Hepatocyte (in vitro differentiated cells): ENCODE data around the gene NHSL2. TPM values are rescaled to one million over a fixed set of nuclear protein-coding genes. Genes with fewer than 3 reads are reported as not detected.

Experiments
- DNase-seq: peaks from one replicate; pipeline ENCODE4 v3.0.0-alpha.2; 2016; ENCODE audit warnings: low spot score
- H2AFZ ChIP-seq: fragments of 200-600 bp; sonication (generic); 2 replicates; pipeline ENCODE4 v1.6.0; 2016; ENCODE audit warnings: antibody characterized with exemption, mild to moderate bottlenecking
- H3K27ac ChIP-seq: fragments of 200-600 bp; sonication (generic); 2 replicates; pipeline ENCODE4 v1.5.1; 2016; ENCODE audit warnings: mild to moderate bottlenecking
- H3K27me3 ChIP-seq: fragments of 200-600 bp; sonication (generic); 2 replicates; pipeline ENCODE4 v1.6.1; 2016
- H3K36me3 ChIP-seq: fragments of 200-600 bp; sonication (generic); replicated peaks from 2 replicates; pipeline ENCODE4 v1.5.1; 2016; ENCODE audit warnings: low read depth; ENCODE audit not compliant: insufficient read depth
- H3K4me1 ChIP-seq: fragments of 200-600 bp; sonication (generic); 2 replicates; pipeline ENCODE4 v1.5.1; 2016; ENCODE audit warnings: mild to moderate bottlenecking, moderate library complexity; ENCODE audit not compliant: insufficient read depth
- H3K4me2 ChIP-seq: fragments of 200-600 bp; sonication (generic); 2 replicates; pipeline ENCODE4 v1.6.0; 2016
- H3K4me3 ChIP-seq: fragments of 200-600 bp; sonication (generic); 2 replicates; pipeline ENCODE4 v1.5.1; 2016; ENCODE audit warnings: mild to moderate bottlenecking
- H3K79me2 ChIP-seq: fragments of 200-600 bp; sonication (generic); 2 replicates; pipeline ENCODE4 v1.6.0; 2017; ENCODE audit warnings: mild to moderate bottlenecking
- H3K9me2 ChIP-seq: fragments of 200-600 bp; sonication (generic); replicated peaks from 2 replicates; pipeline ENCODE4 v1.6.0; 2017; ENCODE audit warnings: mild to moderate bottlenecking; ENCODE audit not compliant: insufficient read depth
- H3K9me3 ChIP-seq: fragments of 200-600 bp; sonication (generic); 2 replicates; pipeline ENCODE4 v1.5.1; 2016; ENCODE audit warnings: low read depth, mild to moderate bottlenecking
- H4K20me1 ChIP-seq: fragments of 200-600 bp; sonication (generic); 2 replicates; pipeline ENCODE4 v1.6.0; 2016; ENCODE audit warnings: mild to moderate bottlenecking; ENCODE audit not compliant: insufficient read depth, poor library complexity, severe bottlenecking
- EZH2 ChIP-seq: fragments of 200-600 bp; sonication (generic); IDR thresholded peaks from 2 replicates; pipeline ENCODE4 v1.6.1; 2016; ENCODE audit warnings: antibody characterized with exemption, mild to moderate bottlenecking, borderline replicate concordance
- EZH2phosphoT487 ChIP-seq: fragments of 200-600 bp; sonication (generic); IDR thresholded peaks from one replicate; pipeline ENCODE4 v1.6.1; 2018; ENCODE audit warnings: antibody characterized with exemption, mild to moderate bottlenecking, low read depth, moderate library complexity; ENCODE audit not compliant: unreplicated experiment, severe bottlenecking
- WGBS: methylation state at CpG from one replicate; pipeline ENCODE4 v1.1.6; 2016; ENCODE audit warnings: low lambda C conversion rate; ENCODE audit errors: missing lambda C conversion rate; 5-methylcytosine and 5-hydroxymethylcytosine counted together
- polyA plus RNA-seq: library from polyadenylated mRNA; unstranded; fragments of >200 nt; fragmentation: Nextera tagmentation; extraction: Ambion mirVana; gene quantifications from 2 replicates; pipeline ENCODE4 v1.2.1, GENCODE V29; 2016
- small RNA-seq: library from RNA; depleted of rRNA; stranded (forward); fragments of <200 nt; gene quantifications from one replicate; pipeline ENCODE3, GENCODE V24; 2014
- total RNA-seq: library from RNA; depleted of rRNA; stranded (reverse); fragments of >200 nt; gene quantifications from 2 replicates; pipeline ENCODE4 v1.2.3, GENCODE V29; 2014
- TF ChIP-seq, protein P1 (sequence below): fragments of 200-600 bp; sonication (generic); IDR thresholded peaks from 2 replicates; pipeline ENCODE4 v1.5.1; 2016; ENCODE audit warnings: antibody characterized with exemption, mild to moderate bottlenecking; ENCODE audit not compliant: poor library complexity

Gene NHSL2
- total and polyA plus RNA-seq, 2 experiments from 2014 or later: 2.3 to 3.2 TPM

- Histone ChIP-seq H4K20me1 (no peaks in the 10 kb centered on the region), H3K9me3 (no peaks in the 10 kb centered on the region), H3K4me2 (no peak overlapping the region), H3K36me3 (no peaks in the 10 kb centered on the region), H2AFZ (no peak overlapping the region), H3K79me2 (no peaks in the 10 kb centered on the region), H3K4me1 (no peaks in the 10 kb centered on the region), H3K27me3 (no peaks in the 10 kb centered on the region), H3K4me3 (no peak overlapping the region), H3K9me2 (no peaks in the 10 kb centered on the region), H3K27ac (no peak overlapping the region)
- no peak for DNase-seq
- 73% methylated on average over 7 of the region's 7 CpGs for WGBS
- TF ChIP-seq EZH2: no peak
- TF ChIP-seq EZH2phosphoT487: no peak
- TF ChIP-seq, protein P1, sequence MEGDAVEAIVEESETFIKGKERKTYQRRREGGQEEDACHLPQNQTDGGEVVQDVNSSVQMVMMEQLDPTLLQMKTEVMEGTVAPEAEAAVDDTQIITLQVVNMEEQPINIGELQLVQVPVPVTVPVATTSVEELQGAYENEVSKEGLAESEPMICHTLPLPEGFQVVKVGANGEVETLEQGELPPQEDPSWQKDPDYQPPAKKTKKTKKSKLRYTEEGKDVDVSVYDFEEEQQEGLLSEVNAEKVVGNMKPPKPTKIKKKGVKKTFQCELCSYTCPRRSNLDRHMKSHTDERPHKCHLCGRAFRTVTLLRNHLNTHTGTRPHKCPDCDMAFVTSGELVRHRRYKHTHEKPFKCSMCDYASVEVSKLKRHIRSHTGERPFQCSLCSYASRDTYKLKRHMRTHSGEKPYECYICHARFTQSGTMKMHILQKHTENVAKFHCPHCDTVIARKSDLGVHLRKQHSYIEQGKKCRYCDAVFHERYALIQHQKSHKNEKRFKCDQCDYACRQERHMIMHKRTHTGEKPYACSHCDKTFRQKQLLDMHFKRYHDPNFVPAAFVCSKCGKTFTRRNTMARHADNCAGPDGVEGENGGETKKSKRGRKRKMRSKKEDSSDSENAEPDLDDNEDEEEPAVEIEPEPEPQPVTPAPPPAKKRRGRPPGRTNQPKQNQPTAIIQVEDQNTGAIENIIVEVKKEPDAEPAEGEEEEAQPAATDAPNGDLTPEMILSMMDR: no peak
These were observed 291.3 kb downstream of the NHSL2 start for GRCh38 chrX:72201836-72202536.

Small RNAs within 50 kb of the gene (small RNA-seq; reads per million reads assigned to genes)
- not detected for gene RNU6-1078P

Other genes starting within 250 kb of the NHSL2 start
- gene CXorf49, start 192.6 kb upstream of the NHSL2 start, total RNA-seq: not detected in 2 replicates
- gene CXorf49, start 192.6 kb upstream of the NHSL2 start, polyA plus RNA-seq: 10.1 and 12.1 TPM in 2 replicates
- not detected in 2 replicates for gene CXorf49B, start 147.5 kb upstream of the NHSL2 start, total RNA-seq
- gene CXorf49B, start 147.5 kb upstream of the NHSL2 start, polyA plus RNA-seq: 10.1 and 12.1 TPM in 2 replicates
- gene RTL5, start 221.1 kb downstream of the NHSL2 start, total RNA-seq: 2.0 and 2.5 TPM in 2 replicates
- 1.5 and 2.6 TPM in 2 replicates for gene RTL5, start 221.1 kb downstream of the NHSL2 start, polyA plus RNA-seq